HT1080 (cell line): ENCODE measurements around the gene CCSER1. TPM values are rescaled to one million over a fixed set of nuclear protein-coding genes. Genes with fewer than 3 reads are reported as not detected.
"Not testable (repeated sequence)": the region's sequence is repeated elsewhere in the genome, so short reads cannot be mapped to it uniquely, and the experiment has no call there.

Experiments
- DNase-seq: peaks from one replicate; pipeline ENCODE4 v3.0.0-alpha.2; 2015; ENCODE audit warnings: low read depth
- total RNA-seq: library from RNA; depleted of rRNA; stranded (reverse); fragments of >200 nt; shearing (Covaris generic); gene quantifications from 2 replicates; pipeline ENCODE4 v1.2.3, GENCODE V29; 2014

Gene CCSER1
- total RNA-seq, 1 experiment from 2014 or later, result 0.16 TPM

DNA sequence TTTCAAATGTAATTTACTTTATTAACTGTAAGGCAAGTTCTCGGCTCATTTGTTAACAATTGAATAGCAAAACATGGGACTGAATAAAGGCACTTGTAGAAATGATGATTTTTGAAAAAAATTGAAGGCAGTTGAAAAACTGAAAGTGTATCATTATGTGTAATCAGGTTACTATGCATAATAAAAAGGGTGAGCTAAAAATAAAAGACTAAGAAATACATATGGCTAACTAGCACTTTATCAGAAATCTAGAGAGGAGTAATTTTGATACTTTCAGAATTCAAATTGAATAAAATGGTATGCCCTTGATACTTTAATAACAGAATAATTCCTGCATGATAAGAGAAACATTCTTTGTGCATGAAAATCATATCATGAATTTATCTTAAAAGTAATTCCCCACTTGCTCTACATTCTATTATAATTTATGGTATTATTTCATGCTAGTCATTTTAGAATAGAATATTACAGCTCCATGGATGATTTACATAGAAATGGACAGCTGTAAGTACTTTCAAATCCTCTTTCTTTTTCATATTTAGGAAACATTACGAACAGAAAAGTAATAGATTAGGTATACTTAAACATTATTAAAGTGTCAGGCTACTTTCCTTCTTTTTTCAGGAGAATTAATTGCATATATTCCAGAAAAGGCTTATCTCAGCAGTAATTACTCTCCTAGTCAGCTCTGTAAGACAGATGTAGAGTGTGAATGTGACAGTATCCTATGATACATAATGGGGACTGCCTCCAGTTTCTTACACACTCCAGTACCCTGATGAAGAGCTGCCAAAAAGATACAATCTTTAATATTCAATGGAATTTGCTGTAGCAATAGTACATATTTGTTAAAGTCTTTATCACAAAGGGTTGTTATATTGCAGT, 697.3 kb downstream of the CCSER1 start:
- DNase-seq, result no peak

DNA sequence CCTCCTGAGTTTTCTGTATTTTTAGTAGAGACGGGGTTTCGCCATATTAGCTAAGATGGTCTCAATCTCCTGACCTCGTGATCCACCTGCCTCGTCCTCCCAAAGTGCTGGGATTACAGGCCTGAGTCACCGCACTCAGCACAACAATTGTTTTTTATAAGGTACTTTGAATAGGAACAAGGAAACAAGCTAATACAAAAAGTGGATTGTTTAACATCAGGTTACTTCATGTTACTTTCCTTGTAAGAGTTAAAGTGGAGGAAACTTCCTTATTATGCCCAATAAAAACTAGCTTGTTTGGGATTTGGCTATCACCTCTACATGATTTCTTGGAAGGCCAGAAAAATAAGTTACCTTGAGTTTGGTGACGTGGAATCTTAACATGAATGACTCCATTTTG, 698.7 kb downstream of the CCSER1 start:
- no peak for DNase-seq

DNA sequence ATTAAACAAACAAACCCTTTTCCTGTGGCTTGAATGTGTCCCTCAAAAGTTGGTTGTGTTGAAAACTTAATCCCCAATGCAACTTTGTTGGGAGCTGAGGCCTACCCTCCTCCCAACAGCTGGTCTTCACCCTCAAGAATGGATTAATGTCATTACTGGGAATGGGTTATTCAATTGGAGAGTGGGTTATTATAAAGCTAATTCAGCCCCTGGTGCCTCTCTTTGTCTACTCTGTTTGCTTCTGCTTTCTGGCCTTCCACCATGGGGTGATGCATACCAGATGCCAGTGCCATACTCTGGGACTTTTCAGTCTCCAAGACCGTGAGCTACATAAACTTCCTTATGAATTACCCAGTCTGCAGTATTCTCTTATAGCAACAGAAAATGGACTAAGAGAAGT, 706.5 kb downstream of the CCSER1 start:
- DNase-seq, result no peak

DNA sequence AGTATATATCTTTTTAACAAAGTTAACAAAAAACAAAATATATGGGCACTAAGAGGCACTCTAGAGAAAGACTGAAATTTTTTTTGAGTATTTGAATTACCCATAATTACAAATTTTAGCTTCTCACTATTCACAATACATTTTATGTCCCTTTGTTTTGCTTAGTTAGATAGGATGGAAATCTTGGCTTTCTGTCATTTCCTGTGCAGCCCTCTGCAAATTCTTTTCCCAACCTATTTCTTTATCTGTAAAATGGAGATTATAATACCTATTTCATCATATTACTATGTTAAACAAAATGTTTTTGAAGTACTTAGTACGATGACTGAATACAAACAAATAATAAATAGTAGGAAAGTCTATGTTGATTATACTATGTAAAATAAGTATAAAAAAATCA, 710.0 kb downstream of the CCSER1 start:
- no peak for DNase-seq

DNA sequence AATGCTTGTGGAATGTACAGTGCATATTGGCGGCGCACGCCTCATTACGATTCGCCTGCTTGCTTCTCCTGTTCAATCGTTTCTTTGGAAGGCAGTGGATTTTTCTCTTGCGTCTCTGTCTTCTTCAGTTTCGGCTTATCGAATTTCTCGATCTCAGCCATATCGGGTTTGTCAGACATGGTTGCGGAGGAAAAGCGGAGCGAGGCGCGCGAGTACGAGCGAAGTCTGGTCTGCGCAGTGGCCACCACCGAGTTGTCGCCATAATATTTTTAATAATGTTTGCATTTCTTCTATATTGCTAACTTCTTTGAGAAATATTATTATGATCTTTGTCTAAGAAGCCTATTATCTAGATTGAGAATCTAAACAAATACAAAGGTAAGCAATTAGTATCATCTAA, 711.7 kb downstream of the CCSER1 start:
- not testable (repeated sequence) for DNase-seq

DNA sequence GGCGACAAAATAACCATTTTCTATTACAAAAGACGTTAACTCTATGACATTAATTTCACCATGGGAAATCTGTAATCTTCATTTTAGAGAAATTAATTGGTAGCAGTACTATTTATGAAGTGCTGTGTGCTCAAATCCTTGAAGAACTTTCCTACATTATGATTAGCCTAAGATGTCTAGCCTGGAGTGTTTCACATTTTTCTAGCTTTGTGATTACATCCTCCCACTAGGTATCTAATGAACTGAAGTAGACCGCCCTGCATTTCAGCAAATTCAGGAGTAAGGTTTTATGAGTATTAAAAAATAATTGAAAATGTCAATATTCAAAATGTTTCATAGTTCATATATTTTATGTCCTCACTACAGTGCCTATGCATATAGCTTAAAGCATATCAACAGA, 713.1 kb downstream of the CCSER1 start:
- no peak for DNase-seq

DNA sequence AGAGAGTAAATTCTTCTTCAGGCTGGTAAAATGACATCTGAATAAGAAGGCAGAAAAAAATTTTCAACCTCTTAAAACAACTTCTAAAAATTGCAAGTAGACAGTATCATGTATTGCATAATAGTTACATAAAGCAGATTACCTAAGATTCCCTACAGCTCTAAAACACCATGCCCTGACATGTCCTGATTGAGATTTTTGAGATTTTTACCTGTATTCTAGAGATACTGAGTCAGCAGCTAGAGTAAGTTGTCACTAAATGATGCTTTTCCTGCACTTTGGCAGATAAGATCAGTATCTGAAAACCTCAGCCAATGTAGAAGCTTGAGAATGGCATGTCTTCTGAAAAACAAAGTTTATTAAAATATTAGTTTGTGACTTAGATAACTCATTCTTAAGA, 713.6 kb downstream of the CCSER1 start:
- DNase-seq, result no peak

DNA sequence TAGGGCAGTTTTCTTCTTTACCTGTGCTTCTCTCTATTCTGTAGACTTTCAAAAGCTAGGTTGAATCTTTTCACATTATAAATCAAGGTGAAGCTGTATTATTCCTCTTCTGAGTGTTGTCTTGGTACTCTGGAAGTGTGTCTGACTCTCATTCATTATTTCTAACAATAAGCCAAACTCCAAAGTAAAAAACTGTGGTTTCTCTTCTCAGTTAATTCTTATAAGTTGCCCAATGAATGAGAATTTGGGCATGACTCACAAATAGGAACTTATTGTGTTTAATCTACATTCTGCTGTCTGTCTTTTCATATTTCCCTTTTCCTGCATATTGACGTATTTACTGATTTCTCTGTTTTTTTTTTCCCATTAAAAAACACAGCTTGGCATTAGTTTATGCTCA, 714.5 kb downstream of the CCSER1 start:
- DNase-seq, result no peak

DNA sequence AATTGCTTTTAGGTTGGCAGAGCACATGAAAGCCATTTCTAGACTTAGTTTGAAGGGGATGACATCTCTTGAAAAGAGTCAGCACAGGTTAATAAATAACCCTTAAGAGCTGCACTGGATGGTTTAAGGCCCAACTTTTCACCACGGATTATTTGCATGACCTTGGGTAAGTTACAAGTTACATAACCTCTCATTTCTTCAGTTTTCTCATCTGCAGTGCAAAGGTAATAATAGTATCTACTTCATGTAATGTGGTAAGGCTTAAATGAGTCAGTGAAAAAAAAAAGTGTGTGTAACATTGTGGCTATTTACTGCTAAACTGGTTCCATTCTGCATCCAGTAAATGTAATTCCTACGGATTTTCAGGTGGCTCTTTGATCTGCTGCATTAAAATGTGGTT, 715.8 kb downstream of the CCSER1 start:
- DNase-seq, result no peak

DNA sequence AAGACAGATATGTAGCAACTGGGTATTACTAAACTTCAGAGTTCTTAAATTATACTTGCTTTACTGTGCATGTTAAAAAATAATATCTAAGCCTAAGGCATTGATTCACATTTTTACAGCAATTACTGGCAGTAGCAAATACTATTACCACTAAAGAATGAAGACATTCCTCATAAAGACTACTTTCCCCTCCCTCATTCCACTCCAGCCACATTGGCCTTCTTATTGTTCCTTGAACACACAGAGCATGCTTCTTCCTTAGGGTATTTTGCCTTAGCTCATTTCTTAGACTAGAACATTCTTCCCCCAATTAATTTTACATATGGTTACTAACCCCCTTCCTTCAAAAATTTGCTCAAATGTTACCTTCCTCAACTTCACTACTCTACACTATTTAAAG, 717.0 kb downstream of the CCSER1 start:
- no peak for DNase-seq

DNA sequence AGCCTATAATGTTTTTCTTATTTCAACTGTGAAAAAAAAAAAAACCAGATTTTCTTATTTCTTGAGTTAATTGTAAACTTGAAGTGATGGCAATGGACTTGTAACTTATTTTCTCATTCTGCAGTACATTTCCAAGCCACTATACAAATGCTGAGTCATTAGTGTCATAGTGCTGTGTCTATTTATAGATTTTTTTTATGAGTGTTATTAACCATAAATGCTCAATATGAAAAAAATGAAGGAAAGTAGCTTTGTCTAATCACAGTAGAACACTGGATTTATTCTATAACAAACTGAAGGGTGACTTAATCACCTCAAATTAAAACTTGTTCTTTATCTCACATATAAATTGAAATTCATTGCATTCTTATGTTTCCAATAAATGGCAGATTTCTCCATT, 718.6 kb downstream of the CCSER1 start:
- DNase-seq, result no peak

DNA sequence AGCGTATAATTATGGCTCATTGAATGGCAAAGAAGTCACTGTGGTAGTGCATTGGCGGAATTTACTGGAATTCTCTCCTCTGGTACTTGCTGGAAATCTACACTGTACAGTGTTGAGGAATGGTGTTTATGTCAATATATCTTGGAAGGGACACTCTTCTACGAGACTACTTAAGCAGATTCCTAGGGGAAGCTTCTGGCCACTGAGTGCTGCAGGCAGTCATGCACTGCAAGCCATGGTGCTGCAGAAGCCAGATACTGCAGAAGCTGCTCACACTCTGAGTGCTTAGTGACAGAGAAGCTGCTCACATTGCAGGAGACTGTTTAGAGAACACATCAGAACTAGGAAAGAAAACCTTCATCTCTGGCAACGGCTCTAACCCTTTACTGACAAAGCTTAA, 725.0 kb downstream of the CCSER1 start:
- DNase-seq, result no peak

DNA sequence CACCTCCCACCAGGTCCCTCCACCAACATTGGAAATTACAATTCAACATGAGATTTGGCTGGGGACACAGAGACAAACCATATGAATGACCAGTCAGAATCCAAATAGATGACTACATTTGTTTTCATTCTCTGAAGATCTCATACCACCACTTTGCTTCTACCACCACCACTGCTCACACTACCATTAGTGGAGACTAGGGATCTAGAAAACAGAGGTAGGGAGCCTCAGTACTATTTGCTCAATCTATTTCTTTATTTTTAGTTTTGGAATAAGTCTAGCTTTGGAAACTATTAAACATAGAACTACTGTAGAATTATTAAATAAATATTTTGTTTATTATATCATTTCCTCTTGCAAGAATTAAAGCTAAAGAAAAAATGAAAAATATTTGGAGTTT, 727.9 kb downstream of the CCSER1 start:
- DNase-seq, result no peak

DNA sequence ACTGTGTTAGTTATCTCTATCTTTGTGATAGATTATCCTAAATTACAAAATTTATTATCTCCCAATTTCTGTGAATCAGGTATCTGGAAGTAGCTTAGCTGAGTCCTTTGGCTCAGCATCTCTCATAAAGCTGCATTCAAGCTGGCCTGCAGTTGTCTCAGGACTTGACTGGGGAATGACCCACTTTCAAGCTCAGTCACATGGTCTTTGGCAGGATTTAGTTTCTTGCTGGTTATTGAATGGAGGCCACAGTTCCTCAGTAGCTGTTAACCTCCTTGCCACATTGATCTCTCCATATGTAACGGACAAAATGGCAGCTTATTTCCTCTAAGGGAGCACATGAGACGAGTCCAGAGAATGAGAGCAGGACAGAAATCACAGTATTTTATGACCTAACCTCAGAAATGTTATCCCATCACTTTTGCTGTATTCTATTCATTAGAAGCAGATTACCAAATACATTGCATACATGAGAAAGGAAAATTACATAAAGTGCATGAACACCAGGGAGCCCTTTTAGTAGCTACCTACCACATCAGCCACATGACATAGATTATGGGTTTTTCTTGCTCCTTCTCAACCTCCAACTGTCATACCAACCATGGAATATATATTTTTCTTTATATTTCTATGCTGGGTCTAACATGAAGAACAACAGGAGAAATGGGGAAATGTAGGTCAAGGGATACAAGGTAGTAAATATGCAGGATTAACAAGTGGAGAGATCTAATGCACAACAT, 730.1 kb downstream of the CCSER1 start:
- DNase-seq, result no peak

DNA sequence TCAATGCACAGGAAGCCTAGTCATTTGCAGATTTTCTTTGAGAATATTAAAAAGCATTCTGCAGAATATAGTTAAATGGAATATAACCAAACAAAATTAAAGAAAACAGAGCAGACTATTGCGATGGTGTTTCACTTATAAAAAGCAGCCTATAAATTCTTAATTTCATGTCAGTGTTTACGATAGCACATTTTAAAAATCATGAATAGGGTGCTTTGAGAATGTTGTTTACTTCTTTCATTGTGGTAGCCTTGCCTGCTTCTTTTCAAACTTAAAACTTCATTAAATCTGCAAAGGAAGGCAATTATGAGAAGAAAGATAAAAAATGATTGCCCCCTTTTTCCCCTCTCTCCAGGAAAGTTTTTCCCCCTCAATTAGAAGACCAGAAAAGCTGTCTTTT, 748.6 kb downstream of the CCSER1 start:
- no peak for DNase-seq

DNA sequence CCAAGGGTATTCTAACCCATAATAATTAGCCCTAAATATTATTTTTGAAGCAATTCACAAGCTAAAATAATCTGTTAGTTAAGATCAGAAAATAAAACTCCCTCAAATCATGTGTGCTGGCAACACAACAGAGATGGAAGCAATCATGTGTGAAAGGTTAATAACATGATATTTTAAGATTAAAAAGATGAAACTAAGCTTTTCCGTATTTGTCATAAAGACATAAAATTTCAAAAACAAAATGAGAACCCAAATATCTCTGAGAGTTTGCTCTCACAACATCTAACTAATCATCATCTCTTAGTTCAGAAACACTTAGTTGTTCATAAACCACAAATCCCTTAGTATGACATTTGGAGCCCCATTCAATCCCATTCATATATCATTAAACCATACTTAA, 749.1 kb downstream of the CCSER1 start:
- DNase-seq, result no peak

DNA sequence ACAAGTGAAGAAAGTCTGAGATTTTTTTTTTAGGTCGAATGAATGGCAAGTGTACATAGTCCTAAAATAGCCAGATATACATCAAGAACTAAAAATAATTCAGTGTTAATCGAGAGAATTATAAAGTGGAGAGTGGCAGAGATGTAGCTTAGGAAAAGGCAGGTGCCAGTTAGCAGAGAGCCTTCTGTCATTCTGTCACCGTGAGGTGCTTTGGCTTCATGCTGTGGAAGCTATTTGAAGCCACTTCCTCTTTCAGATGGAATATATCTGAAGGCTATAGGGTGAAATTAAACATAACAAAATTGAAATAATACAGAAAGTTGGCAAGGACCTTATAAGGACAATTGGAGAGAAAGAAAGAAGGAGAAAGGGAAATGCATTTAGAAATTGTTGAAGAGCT, 756.3 kb downstream of the CCSER1 start:
- no peak for DNase-seq

DNA sequence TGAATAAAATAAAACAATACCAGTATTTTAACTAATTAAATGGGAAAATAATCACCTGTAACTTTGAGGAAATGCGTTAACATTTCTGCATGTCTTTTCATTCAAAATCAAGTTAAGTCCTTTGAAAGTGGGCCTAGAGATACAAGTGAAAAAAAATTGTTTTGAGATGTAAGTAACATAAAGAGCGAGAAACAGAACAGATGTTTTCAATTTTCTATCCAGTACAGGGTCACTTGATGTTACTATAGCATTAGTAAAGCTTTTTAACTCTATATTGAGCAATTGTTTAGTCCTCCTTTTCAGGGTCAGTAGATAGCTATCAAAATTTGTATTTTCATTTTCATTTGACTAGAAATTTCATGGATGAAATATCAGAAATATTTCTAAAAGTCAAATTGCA, 761.4 kb downstream of the CCSER1 start:
- DNase-seq, result no peak

DNA sequence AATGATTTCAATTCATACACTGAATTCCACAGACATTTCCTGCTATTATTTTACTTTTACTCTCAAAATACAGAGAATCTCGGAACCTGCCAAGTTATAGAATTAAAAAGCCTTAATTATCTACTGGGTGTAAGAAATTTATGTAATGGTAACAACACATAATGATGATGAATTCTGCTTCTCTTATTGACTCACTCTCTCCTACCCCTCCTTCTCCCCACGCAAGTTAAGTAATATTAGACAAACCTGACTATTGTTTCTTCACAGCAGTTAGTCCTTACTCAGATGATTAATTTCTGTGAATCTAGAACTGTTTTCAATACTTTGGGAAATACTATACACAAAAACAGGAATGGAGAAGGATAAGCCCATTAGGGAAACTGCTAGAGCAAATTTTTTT, 762.0 kb downstream of the CCSER1 start:
- no peak for DNase-seq

DNA sequence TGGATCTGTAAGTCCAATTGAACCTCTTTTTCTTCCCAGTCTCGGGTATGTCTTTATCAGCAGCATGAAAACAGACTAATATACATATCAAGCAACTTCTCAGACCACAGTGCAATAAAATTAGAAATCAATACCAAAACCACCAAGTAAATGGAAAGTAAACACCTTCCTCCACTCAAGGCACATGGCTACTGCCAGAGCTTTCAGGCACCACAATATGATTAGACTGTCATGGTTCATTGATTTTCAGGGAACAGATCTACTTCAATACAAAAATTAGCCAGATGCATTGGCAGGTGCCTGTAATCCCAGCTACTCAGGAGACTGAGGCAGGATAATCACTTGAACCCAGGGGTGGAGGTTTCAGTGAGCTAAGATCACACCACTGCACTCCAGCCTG, 776.2 kb downstream of the CCSER1 start:
- DNase-seq, result not testable (repeated sequence)

DNA sequence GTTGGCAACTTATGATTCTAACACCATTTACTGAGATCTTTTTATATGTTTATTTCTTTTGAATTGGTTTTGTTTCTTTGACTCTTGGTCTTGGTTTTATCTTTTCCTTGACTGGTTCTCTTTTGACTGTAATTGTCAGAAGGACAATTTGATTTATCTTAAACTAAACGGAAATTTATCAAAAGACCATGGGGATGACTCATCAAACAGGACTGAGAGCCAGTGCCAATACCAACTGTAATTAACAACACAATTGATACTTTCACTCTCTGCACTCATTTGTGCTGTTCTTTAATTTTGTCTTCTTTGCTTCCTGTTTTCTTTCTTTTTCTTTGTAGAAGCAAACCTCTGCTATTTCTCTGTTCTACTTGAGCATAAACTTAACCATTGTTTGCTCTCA, 776.8 kb downstream of the CCSER1 start:
- no peak for DNase-seq

DNA sequence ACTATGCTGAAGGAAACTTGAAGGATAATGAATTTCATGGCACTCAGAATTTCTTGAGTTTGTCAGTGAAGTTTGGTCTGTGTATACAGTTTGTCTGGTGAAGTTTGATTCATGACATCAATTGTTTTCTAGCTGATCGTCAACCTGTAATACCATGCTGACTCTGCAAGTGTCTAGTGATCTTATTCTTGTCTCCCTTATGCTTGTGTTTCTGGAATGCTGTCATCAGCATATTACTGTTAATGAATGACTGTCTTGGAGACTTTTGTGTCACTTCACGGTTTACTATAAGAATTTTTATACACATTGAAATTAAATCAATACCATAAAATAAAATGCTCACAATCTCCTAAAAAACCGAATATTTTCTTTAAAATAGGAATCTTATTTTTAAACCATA, 779.0 kb downstream of the CCSER1 start:
- no peak for DNase-seq
